NCI-H2171 treated with DMSO at 0.1 percent for 48 hours (cell line): Measurements from ENCODE around the gene ABCB8.
A peak's percentile ranks its signal among the peaks of the same experiment; 100 is the strongest.

Experiments
- DNase-seq: peaks from one replicate; lab custom pipeline; 2025; lab: John Stamatoyannopoulos, UW

Gene ABCB8

GRCh38 chr7:151087245-151088018 lies 59.2 kb downstream of the ABCB8 start:
- DNase-seq = no peak

DNA sequence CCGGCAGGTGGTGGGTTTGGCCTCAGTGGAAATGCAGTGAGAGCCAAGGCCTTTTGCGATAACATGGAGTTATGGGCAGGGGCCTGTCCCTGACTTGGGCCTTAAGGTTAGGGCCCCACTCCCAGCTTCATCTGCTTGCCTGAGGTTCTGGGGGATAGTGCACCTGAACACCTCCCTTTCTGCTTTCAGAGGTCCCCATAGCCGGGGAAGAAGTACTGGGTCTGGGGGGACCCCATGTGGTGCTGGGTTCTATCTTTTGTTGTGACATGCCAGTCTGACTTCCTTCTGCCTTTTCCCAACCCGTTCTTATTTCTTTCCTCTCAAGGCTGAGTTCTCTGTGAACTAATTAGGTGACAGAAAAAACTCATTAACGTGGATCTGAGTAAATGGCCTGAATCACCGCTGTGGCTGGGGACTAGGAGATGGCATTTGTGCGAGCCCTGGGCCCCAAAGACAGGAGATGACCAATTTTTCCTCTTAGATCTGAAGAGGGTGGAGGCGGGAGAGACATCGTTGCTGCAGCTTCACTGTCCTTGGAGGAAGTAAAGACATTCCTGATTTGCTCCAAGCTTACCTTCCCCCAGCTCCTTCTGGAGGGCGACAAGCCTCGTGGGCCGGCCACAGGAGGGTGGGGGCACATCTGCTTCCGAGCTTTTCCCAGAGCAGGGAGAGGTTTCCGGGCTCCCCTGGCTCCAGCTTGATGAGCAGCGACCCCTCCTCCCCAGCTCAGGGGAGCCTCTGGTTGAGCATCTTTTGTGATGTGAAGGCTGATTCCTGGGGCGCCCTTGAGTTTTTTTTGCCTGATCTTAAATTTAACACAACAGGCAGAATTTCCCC lies 60.0 kb downstream of the ABCB8 start:
- DNase-seq = peak; percentile 60

GRCh38 chr7:151088856-151089699 lies 60.8 kb downstream of the ABCB8 start:
- DNase-seq = peak; percentile 96

GRCh38 chr7:151089893-151090730 lies 61.9 kb downstream of the ABCB8 start:
- peak; percentile 91 for DNase-seq

- no peak for DNase-seq
Observed at GRCh38 chr7:151091003-151091402, 62.8 kb downstream of the ABCB8 start.

DNA sequence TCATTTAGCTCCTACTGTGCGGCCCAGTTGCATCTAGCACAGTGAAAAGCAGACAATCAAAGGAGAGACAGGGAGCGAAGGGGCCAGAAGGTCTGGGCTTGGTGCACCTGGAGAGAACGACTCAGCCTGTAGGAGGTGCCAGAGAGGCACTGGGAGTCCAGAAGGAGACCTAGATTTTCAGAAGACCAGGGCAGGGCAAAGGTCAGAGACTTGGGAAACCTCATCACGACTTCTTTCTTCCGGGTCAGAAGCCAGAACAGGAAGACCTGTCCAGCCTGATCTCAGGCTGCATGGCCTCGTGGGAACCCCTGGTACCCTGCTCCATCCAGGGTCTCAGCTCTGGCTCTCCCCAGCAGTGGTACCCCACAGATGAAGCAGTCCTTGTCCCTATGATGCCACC lies 63.2 kb downstream of the ABCB8 start:
- DNase-seq = no peak

GRCh38 chr7:151091988-151092387 lies 63.7 kb downstream of the ABCB8 start:
- no peak for DNase-seq

- DNase-seq = no peak
Observed at GRCh38 chr7:151093748-151094147, 65.5 kb downstream of the ABCB8 start.

GRCh38 chr7:151094675-151095074 lies 66.4 kb downstream of the ABCB8 start:
- DNase-seq = no peak

DNA sequence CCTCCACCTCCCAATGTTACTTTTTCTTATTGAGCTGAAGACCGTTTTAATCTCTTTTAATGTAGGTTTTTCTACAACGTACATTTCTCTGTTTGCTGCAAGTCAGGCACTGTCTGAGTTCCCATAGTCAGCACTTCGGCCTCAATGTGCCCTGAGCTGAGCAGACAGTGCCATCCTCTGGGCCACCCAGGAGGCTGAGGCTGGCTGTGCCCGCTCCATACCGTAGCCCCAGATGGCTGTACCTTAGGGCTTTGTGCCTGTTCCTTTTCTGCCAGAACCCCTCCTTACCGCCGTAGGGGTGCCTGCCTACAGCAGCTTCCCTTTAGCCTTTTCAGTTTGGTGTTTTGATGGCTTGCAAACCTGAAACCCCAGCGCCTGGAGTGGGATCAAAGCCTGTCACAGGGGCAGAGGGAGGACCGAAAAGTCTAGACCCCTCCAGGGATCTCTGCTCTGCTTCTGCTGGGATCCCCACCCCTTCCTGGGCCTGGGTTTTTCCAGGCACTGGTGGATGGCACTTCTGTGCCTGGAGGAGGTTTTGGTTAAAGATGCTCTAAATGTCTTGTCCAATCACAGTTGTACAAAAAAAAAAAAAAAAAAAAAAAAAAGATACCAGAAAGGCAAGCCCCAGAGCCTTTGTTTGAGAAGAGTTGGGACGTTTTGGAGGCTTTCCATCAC lies 67.0 kb downstream of the ABCB8 start:
- no peak for DNase-seq

DNA sequence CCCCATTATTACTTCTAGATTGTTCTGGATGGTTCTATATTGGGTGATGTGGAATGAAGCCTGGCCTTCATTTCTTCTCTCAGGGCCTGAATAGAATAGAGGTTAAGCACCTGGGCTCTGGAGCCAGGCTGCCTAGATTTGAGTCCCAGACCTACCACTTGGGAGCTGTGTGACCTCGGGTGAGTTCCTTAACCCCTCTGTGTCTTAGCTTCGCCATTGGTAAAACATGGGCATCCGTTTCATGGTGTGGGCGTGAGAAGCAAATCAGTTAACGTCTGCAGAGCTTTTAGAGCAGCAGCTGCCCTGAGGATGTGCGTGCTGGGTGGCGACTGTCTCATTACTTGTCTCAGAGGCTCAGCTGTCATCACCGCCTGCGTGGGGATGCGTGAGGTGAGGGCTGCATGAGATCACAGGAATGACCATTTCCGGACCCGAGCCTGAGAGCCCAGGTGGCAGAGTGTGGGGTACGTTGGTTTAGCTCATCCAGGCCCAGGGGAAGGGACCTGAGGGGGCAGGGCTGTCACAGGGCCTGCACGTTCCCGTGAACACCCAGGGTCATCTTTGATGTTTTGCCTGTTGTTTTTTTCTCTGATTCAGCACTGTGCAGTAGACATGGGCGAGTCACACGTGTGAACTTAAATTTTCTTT lies 67.7 kb downstream of the ABCB8 start:
- no peak for DNase-seq
